Upper lobe of right lung (tissue), 1 donor: ENCODE data around the gene RNF133. TPM values are rescaled to one million over a fixed set of nuclear protein-coding genes. Genes with fewer than 3 reads are reported as not detected.
"Not testable (repeated sequence)": the region's sequence is repeated elsewhere in the genome, so short reads cannot be mapped to it uniquely, and the experiment has no call there.

ENCODE experiments used
- ATAC-seq: fragments of 200-7000 bp; cut with Tn5 transposase; one replicate; pipeline ENCODE4 v1.9.1; 2020; ENCODE audit warnings: mild to moderate bottlenecking, moderate library complexity
- DNase-seq: peaks from one replicate; pipeline ENCODE4 v3.0.0-alpha.2; 2020
- H3K27ac ChIP-seq: fragments of 200-600 bp; one replicate; pipeline ENCODE4 v1.8.0; 2022
- H3K27me3 ChIP-seq: fragments of 200-600 bp; one replicate; pipeline ENCODE4 v1.8.0; 2022; ENCODE audit warnings: mild to moderate bottlenecking
- H3K36me3 ChIP-seq: fragments of 200-600 bp; one replicate; pipeline ENCODE4 v1.8.0; 2022
- H3K4me1 ChIP-seq: fragments of 200-600 bp; one replicate; pipeline ENCODE4 v1.8.0; 2022
- H3K4me3 ChIP-seq: fragments of 200-600 bp; one replicate; pipeline ENCODE4 v1.8.0; 2022; ENCODE audit warnings: mild to moderate bottlenecking
- H3K9me3 ChIP-seq: fragments of 200-600 bp; one replicate; pipeline ENCODE4 v1.8.0; 2022
- CTCF ChIP-seq: fragments of 200-600 bp; IDR thresholded peaks from one replicate; pipeline ENCODE4 v1.8.0; 2022; ENCODE audit warnings: antibody characterized with exemption
- intact Hi-C: fragments of 100-400 bp; cut with DNase I; formaldehyde crosslinking; loops from one replicate; pipeline ENCODE4 v1.11.0; 2022
- total RNA-seq: library from RNA; stranded (reverse); fragmentation: NEBNext Ultra II Directional; extraction: Animal tissue kit (Norgen Biotek cat#: 25700); gene quantifications from one replicate; pipeline ENCODE4 v1.2.1, GENCODE V29; 2021
- donor health status: DM: no; HTN: yes; CAD: no; lungs with severe emphysema.

Gene RNF133
- total RNA-seq, 1 donor from 2014 or later, result 1.2 TPM

GRCh38 chr7:122689346-122690109, 9.4 kb downstream of the RNF133 start:
- Histone ChIP-seq H3K27me3 (no peaks in the 10 kb centered on the region), H3K9me3 (no peaks in the 10 kb centered on the region), H3K4me3 (no peak overlapping the region), H3K27ac (no peak overlapping the region), H3K36me3 (no peaks in the 10 kb centered on the region), H3K4me1 (no peaks in the 10 kb centered on the region)
- DNase-seq (no peak), ATAC-seq (peak; percentile 8)
- no peak for TF ChIP-seq CTCF
- intact Hi-C loops, result no loop called here

GRCh38 chr7:122688400-122688998, 10.4 kb downstream of the RNF133 start:
- DNase-seq, result no peak
- Histone ChIP-seq H3K4me1 (no peaks in the 10 kb centered on the region), H3K9me3 (no peaks in the 10 kb centered on the region), H3K4me3 (no peak overlapping the region), H3K27ac (no peak overlapping the region), H3K27me3 (no peaks in the 10 kb centered on the region), H3K36me3 (no peaks in the 10 kb centered on the region)
- ATAC-seq, result no peak
- no peak for TF ChIP-seq CTCF
- intact Hi-C loops, result no loop called here

GRCh38 chr7:122686360-122686878, 12.5 kb downstream of the RNF133 start:
- DNase-seq (no peak), ATAC-seq (no peak)
- no peak overlapping the region for H3K4me3 ChIP-seq
- no peaks in the 10 kb centered on the region for H3K4me1 ChIP-seq
- H3K27me3 ChIP-seq, result no peaks in the 10 kb centered on the region
- intact Hi-C loops, result no loop called here
- H3K9me3 ChIP-seq, result no peaks in the 10 kb centered on the region
- no peak for TF ChIP-seq CTCF
- no peaks in the 10 kb centered on the region for H3K36me3 ChIP-seq
- H3K27ac ChIP-seq, result no peak overlapping the region

GRCh38 chr7:122684504-122684903, 14.4 kb downstream of the RNF133 start:
- no peaks in the 10 kb centered on the region for H3K27me3 ChIP-seq
- ATAC-seq (no peak), DNase-seq (no peak)
- intact Hi-C loops, result no loop called here
- H3K27ac ChIP-seq, result no peak overlapping the region
- H3K4me3 ChIP-seq, result no peak overlapping the region
- no peaks in the 10 kb centered on the region for H3K4me1 ChIP-seq
- no peak for TF ChIP-seq CTCF
- no peaks in the 10 kb centered on the region for H3K36me3 ChIP-seq
- no peaks in the 10 kb centered on the region for H3K9me3 ChIP-seq

- Histone ChIP-seq H3K4me3 (no peak overlapping the region), H3K9me3 (no peaks in the 10 kb centered on the region), H3K36me3 (no peaks in the 10 kb centered on the region), H3K4me1 (no peaks in the 10 kb centered on the region), H3K27me3 (no peaks in the 10 kb centered on the region), H3K27ac (no peak overlapping the region)
- no peak for TF ChIP-seq CTCF
- DNase-seq (no peak), ATAC-seq (peak; percentile 36)
- intact Hi-C loops, result no loop called here
Observed at GRCh38 chr7:122682815-122683550, 15.9 kb downstream of the RNF133 start.

- ATAC-seq, H3K4me1 ChIP-seq, H3K27me3 ChIP-seq, H3K27ac ChIP-seq, DNase-seq, H3K4me3 ChIP-seq, H3K36me3 ChIP-seq, intact Hi-C loops, H3K9me3 ChIP-seq: not testable (repeated sequence)
Observed at GRCh38 chr7:122681186-122681585, 17.7 kb downstream of the RNF133 start.
